ENCODE results near the gene GPD2. TPM values are rescaled to one million over a fixed set of nuclear protein-coding genes. Genes with fewer than 3 reads are reported as not detected.

GPD2 gene
- total RNA-seq, 1 experiment from 2014 or later: 58.3 TPM

DNA sequence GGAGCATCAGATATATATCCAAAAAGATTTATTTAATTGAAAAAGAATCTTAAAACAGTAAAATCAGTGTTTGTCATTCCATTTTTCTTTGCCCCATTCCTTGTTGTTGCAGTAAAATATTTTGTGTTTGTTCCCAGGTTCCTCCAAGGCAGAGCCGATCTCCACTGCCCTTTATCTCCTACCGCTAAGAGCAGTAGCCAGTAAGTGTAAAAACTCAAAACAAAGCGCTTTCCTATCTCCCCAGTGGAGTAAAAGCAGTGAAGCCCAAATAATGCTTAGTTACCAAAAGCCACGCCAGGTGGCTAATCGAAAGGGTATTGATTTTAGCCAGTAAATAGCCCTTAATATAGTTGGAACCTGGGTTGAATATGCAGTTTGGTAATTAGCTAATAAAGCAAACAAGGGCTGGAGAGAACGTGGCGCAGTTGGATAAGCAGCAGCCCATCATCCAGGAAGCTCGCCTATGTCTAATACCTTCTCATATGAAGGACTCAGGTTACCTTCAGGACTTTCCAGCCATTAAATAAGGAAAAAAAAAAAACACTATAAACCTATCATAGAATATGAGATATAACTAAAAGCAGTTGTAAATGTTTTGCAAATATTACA, 12.4 kb upstream of the GPD2 start:
- ChIA-PET POLR2A (interaction anchor here (0.7 kb wide), 1 partner anchor 12 kb away, joined by 7 read pairs; no protein-coding TSS in a partner anchor), CTCF (no interaction called here)
- no peak overlapping the region for H3K27ac Mint-ChIP-seq (ENCODE audit: unreplicated experiment)

GRCh38 chr2:156427074-156427473, 9.1 kb upstream of the GPD2 start:
- H3K9me3 ChIP-seq: no peaks in the 10 kb centered on the region
- Mint-ChIP-seq H3K36me3 (ENCODE audit: insufficient read depth, unreplicated experiment) (no peaks in the 10 kb centered on the region), H3K4me3 (ENCODE audit: unreplicated experiment) (no peak overlapping the region), H3K27me3 (ENCODE audit: insufficient read depth, unreplicated experiment) (no peaks in the 10 kb centered on the region), H3K4me1 (ENCODE audit: low read depth, unreplicated experiment) (no peaks in the 10 kb centered on the region), H3K9me3 (ENCODE audit: unreplicated experiment) (no peaks in the 10 kb centered on the region), H3K27ac (ENCODE audit: unreplicated experiment) (no peak overlapping the region)
- no peak for DNase-seq
- TF ChIP-seq, protein P1, sequence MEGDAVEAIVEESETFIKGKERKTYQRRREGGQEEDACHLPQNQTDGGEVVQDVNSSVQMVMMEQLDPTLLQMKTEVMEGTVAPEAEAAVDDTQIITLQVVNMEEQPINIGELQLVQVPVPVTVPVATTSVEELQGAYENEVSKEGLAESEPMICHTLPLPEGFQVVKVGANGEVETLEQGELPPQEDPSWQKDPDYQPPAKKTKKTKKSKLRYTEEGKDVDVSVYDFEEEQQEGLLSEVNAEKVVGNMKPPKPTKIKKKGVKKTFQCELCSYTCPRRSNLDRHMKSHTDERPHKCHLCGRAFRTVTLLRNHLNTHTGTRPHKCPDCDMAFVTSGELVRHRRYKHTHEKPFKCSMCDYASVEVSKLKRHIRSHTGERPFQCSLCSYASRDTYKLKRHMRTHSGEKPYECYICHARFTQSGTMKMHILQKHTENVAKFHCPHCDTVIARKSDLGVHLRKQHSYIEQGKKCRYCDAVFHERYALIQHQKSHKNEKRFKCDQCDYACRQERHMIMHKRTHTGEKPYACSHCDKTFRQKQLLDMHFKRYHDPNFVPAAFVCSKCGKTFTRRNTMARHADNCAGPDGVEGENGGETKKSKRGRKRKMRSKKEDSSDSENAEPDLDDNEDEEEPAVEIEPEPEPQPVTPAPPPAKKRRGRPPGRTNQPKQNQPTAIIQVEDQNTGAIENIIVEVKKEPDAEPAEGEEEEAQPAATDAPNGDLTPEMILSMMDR (IDR thresholded peaks at IDR 0.05; ENCODE audit: insufficient read depth in 1 of 2, low read depth in 1 of 2, low read length in 1 of 2, severe bottlenecking in 1 of 2, unreplicated experiment in 1 of 2): no peak
- no peak overlapping the region for H3K4me3 ChIP-seq (ENCODE audit: low read depth, low read length)
- no TSS peak for BruUV-seq (replicated peaks)
- H3K4me1 ChIP-seq: peaks cover 13% of the 10 kb centered on the region
- ChIA-PET CTCF (no interaction called here), POLR2A (no interaction called here)
- intact Hi-C loops (cut with micrococcal nuclease; ENCODE audit: unreplicated experiment): no loop called here
- no peaks in the 10 kb centered on the region for H3K36me3 ChIP-seq (ENCODE audit: control insufficient read depth, insufficient read depth, low read length)
- no peaks in the 10 kb centered on the region for H3K27me3 ChIP-seq (replicated peaks; ENCODE audit: control insufficient read depth, insufficient read depth, low read length)

More for the DNA sequence above, 12.4 kb upstream of the GPD2 start:
- Histone ChIP-seq H3K4me1 (no peaks in the 10 kb centered on the region), H3K27me3 (replicated peaks; ENCODE audit: control insufficient read depth, insufficient read depth, low read length) (no peaks in the 10 kb centered on the region), H3K9me3 (no peaks in the 10 kb centered on the region; the same call in 1 of the 2 replicates), H3K36me3 (ENCODE audit: control insufficient read depth, insufficient read depth, low read length) (no peaks in the 10 kb centered on the region), H3K4me3 (ENCODE audit: low read depth, low read length) (no peak overlapping the region)
- BruUV-seq (replicated peaks): no TSS peak
- DNase-seq: no peak
- Mint-ChIP-seq H3K27me3 (ENCODE audit: insufficient read depth, unreplicated experiment) (no peaks in the 10 kb centered on the region), H3K9me3 (ENCODE audit: unreplicated experiment) (peaks cover 4% of the 10 kb centered on the region), H3K4me3 (ENCODE audit: unreplicated experiment) (no peak overlapping the region), H3K36me3 (ENCODE audit: insufficient read depth, unreplicated experiment) (no peaks in the 10 kb centered on the region), H3K4me1 (ENCODE audit: low read depth, unreplicated experiment) (no peaks in the 10 kb centered on the region)
- intact Hi-C loops (cut with micrococcal nuclease; ENCODE audit: unreplicated experiment): no loop called here
- TF ChIP-seq, protein P1 (IDR thresholded peaks at IDR 0.05; ENCODE audit: insufficient read depth in 1 of 2, low read depth in 1 of 2, low read length in 1 of 2, severe bottlenecking in 1 of 2, unreplicated experiment in 1 of 2): no peak

- intact Hi-C loops (cut with micrococcal nuclease; ENCODE audit: unreplicated experiment): no loop called here
- Mint-ChIP-seq H3K9me3 (ENCODE audit: unreplicated experiment) (no peaks in the 10 kb centered on the region), H3K4me1 (ENCODE audit: low read depth, unreplicated experiment) (no peaks in the 10 kb centered on the region), H3K4me3 (ENCODE audit: unreplicated experiment) (no peak overlapping the region), H3K27ac (ENCODE audit: unreplicated experiment) (no peak overlapping the region), H3K36me3 (ENCODE audit: insufficient read depth, unreplicated experiment) (no peaks in the 10 kb centered on the region), H3K27me3 (ENCODE audit: insufficient read depth, unreplicated experiment) (no peaks in the 10 kb centered on the region)
- POLR2A ChIA-PET: no interaction called here
- Histone ChIP-seq H3K4me3 (ENCODE audit: low read depth, low read length) (no peak overlapping the region), H3K27me3 (replicated peaks; ENCODE audit: control insufficient read depth, insufficient read depth, low read length) (no peaks in the 10 kb centered on the region), H3K9me3 (no peaks in the 10 kb centered on the region), H3K36me3 (ENCODE audit: control insufficient read depth, insufficient read depth, low read length) (no peaks in the 10 kb centered on the region), H3K4me1 (peaks cover 13% of the 10 kb centered on the region)
- TF ChIP-seq, protein P1 (IDR thresholded peaks at IDR 0.05; ENCODE audit: insufficient read depth in 1 of 2, low read depth in 1 of 2, low read length in 1 of 2, severe bottlenecking in 1 of 2, unreplicated experiment in 1 of 2): no peak
- no peak for DNase-seq
- no TSS peak for BruUV-seq (replicated peaks)
- CTCF ChIA-PET: no interaction called here
These were observed 7.0 kb upstream of the GPD2 start for GRCh38 chr2:156429211-156429610.

Measured in Caco-2 (cell line).